Measurements from ENCODE around the gene HPSE2. TPM values are rescaled to one million over a fixed set of nuclear protein-coding genes. Genes with fewer than 3 reads are reported as not detected.

HPSE2 gene
- total RNA-seq, 3 donors from 2014 or later, result 2.7 to 8.0 (median 5.9) TPM

- no peaks in the 10 kb centered on the region for H3K9me3 ChIP-seq
- intact Hi-C loops (cut with DNase I; ENCODE audit: low total_unique reads), result loop anchor here (10.0 kb wide), 1 partner anchor 883 kb away; no protein-coding TSS in a partner anchor
- no peaks in the 10 kb centered on the region for H3K27me3 ChIP-seq
- no peak overlapping the region for H3K27ac ChIP-seq
- TF ChIP-seq POLR2AphosphoS5 (IDR thresholded peaks at IDR 0.05) (no peak), CTCF (IDR thresholded peaks at IDR 0.05) (no peak), POLR2A (IDR thresholded peaks at IDR 0.05) (no peak)
- H3K4me3 ChIP-seq, result no peak overlapping the region
- no peaks in the 10 kb centered on the region for H3K36me3 ChIP-seq
- no peak for DNase-seq (ENCODE audit: low spot score in 2 of 2)
- no peaks in the 10 kb centered on the region for H3K4me1 ChIP-seq
Measured at GRCh38 chr10:98817396-98817795, 418.3 kb downstream of the HPSE2 start.

DNA sequence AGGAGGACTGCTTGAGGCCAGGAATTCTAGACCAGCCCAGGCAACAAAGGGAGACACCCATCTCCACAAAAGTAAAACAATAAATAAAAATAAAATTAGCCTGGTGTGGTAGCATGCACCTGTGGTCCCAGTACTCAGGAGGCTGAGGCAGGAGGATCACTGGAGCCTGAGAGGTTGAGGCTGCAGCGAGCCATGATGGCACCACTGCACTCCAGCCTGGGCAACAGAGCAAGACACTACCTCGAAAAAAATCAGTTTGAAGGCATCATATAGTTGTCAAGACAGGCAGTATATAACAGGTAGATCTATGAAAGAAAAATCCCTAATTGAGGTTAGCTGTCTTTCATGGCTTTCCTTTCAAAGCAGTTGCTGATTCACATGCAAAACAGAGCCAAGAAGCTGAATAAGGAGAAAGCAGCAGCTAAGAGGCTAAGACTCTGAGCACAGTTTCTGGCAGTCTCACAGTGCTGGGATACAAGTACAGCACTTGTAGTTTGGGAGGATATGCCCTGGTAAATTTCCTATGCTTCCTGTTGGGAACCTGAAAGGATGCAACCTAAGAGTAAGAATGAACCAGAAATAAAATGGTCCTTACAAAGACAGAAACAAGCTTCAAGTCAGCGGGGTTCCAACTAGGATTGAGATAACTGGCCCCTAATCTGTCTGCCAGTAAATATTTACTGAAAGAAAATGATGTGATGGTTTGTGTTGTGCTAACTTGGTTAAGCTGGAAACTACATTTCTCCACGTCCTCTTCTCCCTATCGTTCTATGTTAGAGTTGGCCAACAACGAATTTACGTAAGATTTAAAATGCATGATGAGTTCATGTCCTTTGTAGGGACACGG, 420.4 kb downstream of the HPSE2 start:
- no peaks in the 10 kb centered on the region for H3K4me1 ChIP-seq
- no peak for DNase-seq (ENCODE audit: low spot score in 2 of 2)
- intact Hi-C loops (cut with DNase I; ENCODE audit: low total_unique reads), result loop anchor here (10.0 kb wide), 1 partner anchor 880 kb away; no protein-coding TSS in a partner anchor
- no peak for TF ChIP-seq CTCF (IDR thresholded peaks at IDR 0.05)
- H3K27ac ChIP-seq, result no peak overlapping the region
- H3K36me3 ChIP-seq, result no peaks in the 10 kb centered on the region
- H3K27me3 ChIP-seq, result no peaks in the 10 kb centered on the region
- H3K9me3 ChIP-seq, result no peaks in the 10 kb centered on the region
- H3K4me3 ChIP-seq, result no peak overlapping the region

GRCh38 chr10:98814470-98814869, 421.2 kb downstream of the HPSE2 start:
- TF ChIP-seq POLR2AphosphoS5 (IDR thresholded peaks at IDR 0.05) (no peak), CTCF (IDR thresholded peaks at IDR 0.05) (no peak), POLR2A (IDR thresholded peaks at IDR 0.05) (no peak)
- no peaks in the 10 kb centered on the region for H3K4me1 ChIP-seq
- no peaks in the 10 kb centered on the region for H3K36me3 ChIP-seq
- no peak overlapping the region for H3K27ac ChIP-seq
- intact Hi-C loops (cut with DNase I; ENCODE audit: low total_unique reads), result loop anchor here (10.0 kb wide), 1 partner anchor 880 kb away; no protein-coding TSS in a partner anchor
- no peaks in the 10 kb centered on the region for H3K9me3 ChIP-seq
- no peak for DNase-seq (ENCODE audit: low spot score in 2 of 2)
- H3K4me3 ChIP-seq, result no peak overlapping the region
- H3K27me3 ChIP-seq, result no peaks in the 10 kb centered on the region

DNA sequence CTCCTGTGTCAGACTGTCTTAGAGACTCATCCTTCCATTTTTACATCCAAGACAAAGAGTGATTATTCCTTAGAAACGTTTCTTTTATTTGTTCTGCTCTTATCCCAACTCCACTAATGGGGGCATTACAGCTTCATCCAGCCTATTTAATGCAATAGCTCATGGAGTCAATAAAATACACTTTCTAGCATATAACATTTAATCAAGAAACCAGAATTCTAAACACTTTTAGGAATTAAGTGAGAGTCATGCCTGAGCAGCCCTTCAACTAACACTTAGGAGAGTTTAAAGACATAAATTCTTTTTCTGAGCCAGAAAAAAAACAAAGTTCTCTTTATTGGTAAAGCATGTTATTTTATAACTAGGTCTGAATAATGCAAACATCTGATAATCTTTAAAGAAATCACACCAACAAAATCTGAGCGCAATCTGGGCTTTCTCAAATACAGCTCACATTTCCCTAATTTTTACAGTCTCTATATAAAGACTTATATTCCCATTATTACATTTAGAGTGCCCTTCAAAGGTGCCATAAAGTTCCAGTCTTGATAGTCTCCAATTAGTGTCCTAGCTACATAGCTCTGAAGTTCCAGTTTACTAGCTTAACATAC, 427.3 kb downstream of the HPSE2 start:
- H3K36me3 ChIP-seq, result no peaks in the 10 kb centered on the region
- no peaks in the 10 kb centered on the region for H3K9me3 ChIP-seq
- no peaks in the 10 kb centered on the region for H3K4me1 ChIP-seq
- intact Hi-C loops (cut with DNase I; ENCODE audit: low total_unique reads), result no loop called here
- no peak overlapping the region for H3K4me3 ChIP-seq
- H3K27me3 ChIP-seq, result no peaks in the 10 kb centered on the region
- no peak for DNase-seq (ENCODE audit: low spot score in 2 of 2)
- no peak for TF ChIP-seq POLR2AphosphoS5 (IDR thresholded peaks at IDR 0.05)
- no peak for TF ChIP-seq CTCF (IDR thresholded peaks at IDR 0.05)
- no peak for TF ChIP-seq POLR2A (IDR thresholded peaks at IDR 0.05)
- no peak overlapping the region for H3K27ac ChIP-seq

DNA sequence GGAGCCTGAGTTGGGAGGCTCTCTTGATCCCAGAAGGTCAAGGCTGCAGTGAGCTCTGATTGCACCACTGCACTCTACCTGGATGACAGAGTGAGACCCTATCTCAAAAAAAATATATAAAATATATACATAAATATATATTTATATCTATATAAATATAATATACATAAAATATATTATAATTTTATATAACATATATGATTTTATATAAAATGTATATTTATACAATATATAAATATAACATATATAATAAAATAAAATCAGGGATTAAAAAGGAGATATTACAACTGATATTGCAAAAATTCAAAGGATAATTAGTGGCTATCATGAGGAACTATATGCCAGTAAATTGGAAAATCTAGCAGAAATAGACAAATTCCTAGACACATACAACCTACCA, 435.4 kb downstream of the HPSE2 start:
- H3K4me1 ChIP-seq, result no peaks in the 10 kb centered on the region
- H3K27me3 ChIP-seq, result no peaks in the 10 kb centered on the region
- DNase-seq (ENCODE audit: low spot score in 2 of 2), result no peak
- H3K4me3 ChIP-seq, result no peak overlapping the region
- H3K27ac ChIP-seq, result no peak overlapping the region
- intact Hi-C loops (cut with DNase I; ENCODE audit: low total_unique reads), result no loop called here
- H3K9me3 ChIP-seq, result no peaks in the 10 kb centered on the region
- TF ChIP-seq POLR2AphosphoS5 (IDR thresholded peaks at IDR 0.05) (no peak), POLR2A (IDR thresholded peaks at IDR 0.05) (no peak), CTCF (IDR thresholded peaks at IDR 0.05) (no peak)
- H3K36me3 ChIP-seq, result no peaks in the 10 kb centered on the region
